Memory B cell (primary cell): ENCODE data around the gene SCNM1.
A peak's percentile ranks its signal among the peaks of the same experiment; 100 is the strongest.
"Not testable (repeated sequence)": the region's sequence is repeated elsewhere in the genome, so short reads cannot be mapped to it uniquely, and the experiment has no call there.

ENCODE experiments used
- ATAC-seq: fragments of 150-1000 bp; cut with Tn5 transposase; 2 replicates; pipeline ENCODE4 v1.10.0; 2021; ENCODE audit warnings: low read depth, mild to moderate bottlenecking, moderate library complexity
- DNase-seq, 2 donors: peaks; one replicate each; pipeline ENCODE4 v3.0.0; 2022; ENCODE audit warnings: low spot score in 2 of 2
- H3K27ac Mint-ChIP-seq: one replicate; pipeline ENCODE4 v1.8.0; 2022; ENCODE audit warnings: mild to moderate bottlenecking, moderate library complexity, mixed read lengths
- H3K27me3 Mint-ChIP-seq: one replicate; pipeline ENCODE4 v1.8.0; 2022; ENCODE audit warnings: mixed read lengths
- H3K36me3 Mint-ChIP-seq: one replicate; pipeline ENCODE4 v1.8.0; 2022; ENCODE audit warnings: mild to moderate bottlenecking, mixed read lengths
- H3K4me1 Mint-ChIP-seq: one replicate; pipeline ENCODE4 v1.8.0; 2022; ENCODE audit warnings: mixed read lengths
- H3K4me3 Mint-ChIP-seq: one replicate; pipeline ENCODE4 v1.8.0; 2022; ENCODE audit warnings: mild to moderate bottlenecking, moderate library complexity, mixed read lengths
- H3K9me3 Mint-ChIP-seq: one replicate; pipeline ENCODE4 v1.8.0; 2022; ENCODE audit warnings: mixed read lengths

The SCNM1 gene

DNA sequence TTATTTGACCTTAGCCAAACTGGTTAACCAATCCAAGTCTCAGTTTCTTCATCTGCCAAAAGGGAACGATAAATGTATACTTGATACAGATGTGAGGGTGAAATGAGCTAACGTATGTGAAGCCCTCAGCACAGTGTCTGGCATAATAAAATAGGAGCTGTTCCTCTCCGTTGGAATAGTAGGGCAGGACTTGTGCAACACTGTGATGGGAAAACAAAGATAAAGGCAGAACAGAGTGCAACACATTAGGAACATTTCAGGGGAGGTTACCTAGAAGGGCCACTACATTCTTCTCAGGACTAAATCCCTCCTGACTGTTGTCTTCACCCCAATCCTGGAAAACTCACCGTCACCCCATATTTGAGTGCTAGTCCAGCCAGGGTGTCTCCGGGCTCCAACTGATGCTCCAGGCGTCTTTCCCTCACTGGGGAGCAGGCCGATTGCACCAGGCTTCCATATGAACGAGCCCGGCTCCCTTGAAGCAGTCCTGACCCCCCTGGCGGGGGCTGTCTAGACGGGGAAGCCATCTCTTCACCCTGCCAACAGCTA, 1.1 kb upstream of the SCNM1 start:
- H3K4me3 Mint-ChIP-seq: peak overlapping the region; percentile 95
- peaks cover 23% of the 10 kb centered on the region for H3K4me1 Mint-ChIP-seq
- no peak overlapping the region for H3K27ac Mint-ChIP-seq
- H3K9me3 Mint-ChIP-seq: no peaks in the 10 kb centered on the region
- H3K36me3 Mint-ChIP-seq: peaks cover 20% of the 10 kb centered on the region
- ATAC-seq: no peak
- DNase-seq: no peak
- no peaks in the 10 kb centered on the region for H3K27me3 Mint-ChIP-seq

DNA sequence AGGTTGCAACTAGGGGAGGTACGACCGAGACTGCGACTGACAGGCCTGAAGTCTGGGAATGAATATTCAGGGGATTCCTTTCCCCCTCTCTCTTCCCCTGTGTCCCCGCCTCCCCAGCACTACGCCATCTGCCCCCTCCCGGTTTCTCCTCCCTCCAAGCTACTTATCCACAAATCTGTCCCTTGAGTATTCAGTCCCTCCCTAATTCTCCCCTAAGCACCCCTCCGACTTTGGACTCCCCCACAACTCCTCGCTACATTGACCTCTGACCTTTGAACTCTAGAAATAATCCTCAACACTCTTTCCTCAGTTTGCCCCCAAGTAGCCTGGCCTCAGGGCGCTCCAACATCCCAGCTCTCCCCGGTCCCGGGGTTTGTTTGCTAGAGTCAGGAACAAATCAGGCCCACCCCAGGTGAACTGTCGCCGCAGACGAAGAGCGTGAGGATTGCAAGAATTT, 635 bp upstream of the SCNM1 start:
- H3K4me3 Mint-ChIP-seq: peak overlapping the region; percentile 95
- H3K27me3 Mint-ChIP-seq: no peaks in the 10 kb centered on the region
- H3K9me3 Mint-ChIP-seq: no peaks in the 10 kb centered on the region
- peak overlapping the region; percentile 84 for H3K27ac Mint-ChIP-seq
- peaks cover 20% of the 10 kb centered on the region for H3K36me3 Mint-ChIP-seq
- ATAC-seq (peak; percentile 2), DNase-seq (no peak)
- peaks cover 23% of the 10 kb centered on the region for H3K4me1 Mint-ChIP-seq

DNA sequence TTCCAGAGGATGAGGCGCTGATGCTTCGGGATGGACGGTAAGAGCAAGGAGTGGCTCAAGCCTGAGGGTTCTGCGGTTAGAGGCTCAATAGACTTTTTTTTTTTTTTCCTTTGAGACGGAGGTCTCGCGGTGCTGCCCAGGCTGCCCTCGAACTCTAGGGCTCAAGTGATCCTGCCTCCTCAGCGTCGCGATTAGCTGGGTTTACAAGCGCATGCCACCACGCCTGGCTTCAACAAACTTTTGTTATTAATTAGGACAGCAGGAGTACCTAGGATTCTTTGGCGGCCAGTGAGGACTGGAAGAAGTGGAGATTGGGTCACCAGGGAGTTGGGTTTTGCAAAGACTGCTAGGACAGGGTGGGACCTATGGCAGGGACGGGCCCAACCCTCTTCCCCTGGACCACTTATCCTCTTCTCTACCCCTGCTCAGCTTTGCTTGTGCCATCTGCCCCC, 587 bp downstream of the SCNM1 start:
- peaks cover 21% of the 10 kb centered on the region for H3K4me1 Mint-ChIP-seq
- H3K9me3 Mint-ChIP-seq: no peaks in the 10 kb centered on the region
- no peaks in the 10 kb centered on the region for H3K27me3 Mint-ChIP-seq
- peak overlapping the region; percentile 84 for H3K27ac Mint-ChIP-seq
- ATAC-seq: no peak
- no peak for DNase-seq
- peak overlapping the region; percentile 95 for H3K4me3 Mint-ChIP-seq
- peaks cover 18% of the 10 kb centered on the region for H3K36me3 Mint-ChIP-seq

DNA sequence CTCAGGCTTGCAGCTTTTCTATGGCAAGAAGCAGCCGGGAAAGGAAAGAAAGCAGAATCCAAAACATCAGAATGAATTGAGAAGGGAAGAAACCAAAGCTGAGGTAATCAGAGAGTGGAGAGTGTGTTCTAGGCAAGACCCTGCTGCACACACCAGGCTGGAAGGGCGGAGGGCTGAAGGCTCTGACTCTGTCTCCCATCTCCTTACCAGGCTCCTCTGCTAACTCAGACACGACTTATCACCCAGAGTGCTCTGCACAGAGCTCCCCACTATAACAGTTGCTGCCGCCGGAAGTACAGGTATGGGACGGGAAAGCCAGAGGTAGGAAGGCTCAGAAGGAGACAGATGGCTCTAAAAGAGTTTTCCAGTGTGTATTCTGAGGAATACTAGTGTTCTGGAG, 1.2 kb downstream of the SCNM1 start:
- no peak for DNase-seq
- Mint-ChIP-seq H3K9me3 (no peaks in the 10 kb centered on the region), H3K27me3 (no peaks in the 10 kb centered on the region), H3K4me1 (peaks cover 21% of the 10 kb centered on the region), H3K4me3 (peak overlapping the region; percentile 95), H3K36me3 (peaks cover 17% of the 10 kb centered on the region), H3K27ac (peak overlapping the region; percentile 84)
- no peak for ATAC-seq

DNA sequence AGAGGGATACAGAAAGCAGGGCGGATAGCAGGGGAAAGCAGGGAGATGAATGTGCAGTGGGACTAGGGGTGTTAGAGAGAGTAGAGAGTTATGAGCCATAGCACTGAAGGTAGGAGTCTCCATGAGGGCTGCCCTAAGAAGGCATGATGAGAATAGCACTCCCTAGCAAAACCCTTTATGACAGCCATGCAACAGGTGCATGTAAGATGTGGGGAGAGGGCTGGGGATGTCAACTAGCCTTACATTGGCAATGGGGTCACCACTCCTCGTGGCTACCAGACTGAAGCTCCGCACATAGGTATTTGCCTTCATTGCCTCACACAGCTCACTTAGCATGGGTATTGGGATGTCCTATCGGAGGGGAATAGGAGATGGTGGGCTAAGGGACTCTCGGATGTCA, 5.2 kb downstream of the SCNM1 start:
- Mint-ChIP-seq H3K4me1 (peaks cover 13% of the 10 kb centered on the region), H3K4me3 (no peak overlapping the region), H3K9me3 (no peaks in the 10 kb centered on the region), H3K27me3 (no peaks in the 10 kb centered on the region), H3K27ac (no peak overlapping the region), H3K36me3 (peaks cover 25% of the 10 kb centered on the region)
- ATAC-seq (no peak), DNase-seq (no peak)

DNA sequence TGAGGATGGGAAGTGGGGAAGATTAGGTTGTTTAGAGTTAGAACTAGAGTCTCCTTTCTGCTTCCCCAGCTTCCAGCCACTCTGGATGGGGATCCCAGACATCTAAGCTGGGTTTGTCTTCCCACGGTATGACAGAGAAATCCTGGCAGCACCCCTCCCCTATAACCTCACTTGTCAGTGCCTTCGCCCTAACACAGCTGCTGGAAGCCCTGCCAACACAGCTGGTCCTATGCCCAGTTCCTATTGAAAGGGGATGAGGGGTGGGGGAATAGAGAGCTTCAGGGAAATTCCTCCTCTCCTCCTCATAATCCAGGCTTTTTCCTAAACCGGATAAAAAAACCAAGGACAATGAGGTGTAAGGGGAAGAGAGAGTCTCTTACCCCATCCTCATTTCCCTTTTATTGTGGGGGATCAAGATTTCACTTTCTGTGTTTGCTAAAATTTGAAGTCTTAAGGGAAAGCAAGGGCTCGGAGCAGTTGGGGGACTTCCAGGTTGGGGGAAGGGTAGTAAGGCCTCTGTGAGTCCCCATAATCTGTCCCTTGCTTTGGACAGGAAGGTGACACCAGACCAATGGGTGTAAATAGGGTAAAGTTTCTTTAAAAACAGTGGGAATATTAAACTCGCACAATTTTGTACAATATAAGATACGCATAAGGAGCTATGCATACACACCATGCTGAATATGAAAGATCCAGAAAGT, 9.2 kb downstream of the SCNM1 start:
- no peaks in the 10 kb centered on the region for H3K9me3 Mint-ChIP-seq
- DNase-seq (no peak), ATAC-seq (no peak)
- no peaks in the 10 kb centered on the region for H3K4me1 Mint-ChIP-seq
- no peak overlapping the region for H3K4me3 Mint-ChIP-seq
- no peaks in the 10 kb centered on the region for H3K27me3 Mint-ChIP-seq
- no peak overlapping the region for H3K27ac Mint-ChIP-seq
- peaks cover 34% of the 10 kb centered on the region for H3K36me3 Mint-ChIP-seq

DNA sequence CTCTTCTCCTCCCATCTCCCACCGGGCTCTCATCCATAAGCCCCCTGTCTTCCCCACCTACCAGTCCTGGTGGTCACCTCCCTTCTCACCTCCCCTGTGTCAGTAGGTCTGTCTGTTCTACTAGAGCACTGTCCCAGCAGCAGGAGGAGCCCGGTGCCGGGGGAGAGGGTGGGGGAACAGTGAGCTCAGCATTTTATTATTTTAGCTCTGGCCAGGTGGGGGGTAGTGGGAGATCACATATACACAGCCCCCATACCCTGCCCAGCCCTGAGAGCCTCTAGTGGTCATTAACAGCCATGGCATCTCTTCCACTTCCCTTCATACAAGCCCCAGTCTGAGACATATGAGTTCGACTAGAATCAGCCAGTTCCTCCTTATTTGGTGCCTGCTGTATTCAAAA, 9.9 kb downstream of the SCNM1 start, which contains the start of gene TMOD4:
TSS of gene TMOD4 (minus strand) at position 119 of the 400 bp plus-strand sequence. CDS start 1,106 bp downstream, outside the sequence.
- Mint-ChIP-seq H3K27ac (peak within 1 kb of the TSS; percentile 15), H3K27me3 (no peaks in the 10 kb centered on the region), H3K4me3 (no peak within 1 kb of the TSS), H3K4me1 (peaks cover 2% of the 10 kb centered on the region), H3K9me3 (no peaks in the 10 kb centered on the region), H3K36me3 (peaks cover 39% of the 10 kb centered on the region)
- no peak for DNase-seq
- peak; percentile 74 for ATAC-seq

DNA sequence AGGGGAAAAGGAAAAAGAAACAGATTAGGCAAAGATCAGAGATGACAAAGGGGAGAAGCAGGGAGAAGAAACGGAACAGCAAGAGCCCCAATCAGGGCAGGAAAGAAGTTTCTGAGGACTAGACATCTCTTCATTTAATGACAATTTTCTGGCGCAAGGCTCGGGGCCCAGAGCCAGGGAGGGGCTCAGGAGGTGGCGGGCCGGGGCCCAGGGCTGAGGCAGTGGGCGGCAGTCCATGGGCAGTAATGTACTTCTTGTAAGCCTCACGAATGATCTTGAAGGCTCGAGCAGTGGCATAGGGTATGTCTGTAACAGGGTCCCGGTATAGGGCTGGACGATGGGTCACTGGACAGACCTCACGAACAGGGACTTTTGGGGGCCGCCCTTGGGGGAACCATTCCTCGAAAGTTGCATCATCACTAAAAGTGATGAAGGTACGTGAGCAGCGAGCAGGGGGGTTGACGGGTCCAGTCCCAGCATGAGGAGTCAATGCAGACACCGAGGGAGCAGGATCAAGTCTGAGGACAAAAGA, 10.6 kb downstream of the SCNM1 start:
- Mint-ChIP-seq H3K27me3 (no peaks in the 10 kb centered on the region), H3K4me1 (peaks cover 2% of the 10 kb centered on the region), H3K36me3 (peaks cover 45% of the 10 kb centered on the region), H3K27ac (peak overlapping the region; percentile 15), H3K4me3 (no peak overlapping the region), H3K9me3 (no peaks in the 10 kb centered on the region)
- DNase-seq: no peak
- no peak for ATAC-seq

DNA sequence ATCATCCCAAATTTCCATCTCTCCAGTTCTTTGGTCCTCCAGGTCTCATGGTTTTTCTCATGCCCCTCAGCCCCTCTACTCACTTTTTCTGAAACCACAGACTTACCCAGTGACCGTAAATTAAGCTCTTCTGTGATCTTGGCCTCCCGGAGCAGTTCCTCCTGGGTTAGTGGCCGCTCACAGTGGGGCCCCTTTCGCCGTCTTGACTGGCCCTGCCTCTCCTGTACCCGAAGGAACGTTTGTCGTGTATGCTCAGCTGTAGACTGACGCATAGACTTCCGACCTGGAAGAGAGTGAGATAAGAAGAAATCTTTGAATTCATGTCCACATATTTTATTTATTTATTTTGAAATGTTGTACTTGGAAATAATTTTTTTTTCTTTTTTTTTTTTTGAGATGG, 18.3 kb downstream of the SCNM1 start:
- DNase-seq (no peak), ATAC-seq (no peak)
- no peaks in the 10 kb centered on the region for H3K9me3 Mint-ChIP-seq
- no peak overlapping the region for H3K4me3 Mint-ChIP-seq
- H3K27ac Mint-ChIP-seq: peak overlapping the region; percentile 79
- H3K4me1 Mint-ChIP-seq: peaks cover 27% of the 10 kb centered on the region
- peaks cover 36% of the 10 kb centered on the region for H3K36me3 Mint-ChIP-seq
- no peaks in the 10 kb centered on the region for H3K27me3 Mint-ChIP-seq

DNA sequence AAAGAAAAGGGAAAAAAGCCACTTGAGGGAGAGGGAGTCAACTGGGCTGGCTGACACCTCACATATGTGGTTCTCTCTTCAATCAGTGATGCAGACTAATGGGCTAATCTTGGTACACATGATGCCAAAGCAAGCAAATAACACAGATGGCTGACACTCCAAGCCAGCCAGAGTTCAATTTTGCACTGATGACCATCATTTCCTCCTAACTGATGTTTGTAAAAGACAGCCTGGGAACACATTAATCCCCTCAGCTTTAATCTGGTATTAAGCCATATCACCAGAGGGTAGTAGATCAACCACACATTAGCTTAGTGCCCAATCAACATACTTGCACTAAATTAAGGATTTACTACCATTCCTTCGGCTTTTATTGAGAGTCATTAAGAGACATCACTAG, 21.3 kb downstream of the SCNM1 start:
- Mint-ChIP-seq H3K27me3 (no peaks in the 10 kb centered on the region), H3K9me3 (no peaks in the 10 kb centered on the region), H3K4me1 (peaks cover 29% of the 10 kb centered on the region), H3K4me3 (no peak overlapping the region), H3K36me3 (peaks cover 18% of the 10 kb centered on the region), H3K27ac (no peak overlapping the region)
- DNase-seq (no peak), ATAC-seq (no peak)

DNA sequence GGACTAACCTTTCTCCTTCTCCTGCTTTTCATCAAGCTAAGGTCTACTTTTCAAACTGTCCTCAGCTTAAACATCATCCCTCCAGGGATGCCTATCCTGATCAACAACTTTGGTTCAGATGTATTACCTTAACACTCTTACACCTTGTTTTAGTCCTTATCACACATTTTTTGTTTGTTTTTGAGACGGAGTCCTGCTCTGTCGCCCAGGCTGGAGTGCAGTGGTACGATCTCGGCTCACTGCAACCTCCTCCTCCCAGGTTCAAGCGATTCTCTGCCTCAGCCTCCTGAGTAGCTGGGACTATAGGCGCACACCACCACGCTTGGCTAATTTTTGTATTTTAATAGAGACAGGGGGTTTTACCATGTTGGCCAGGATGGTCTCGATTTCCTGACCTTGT, 22.7 kb downstream of the SCNM1 start:
- H3K9me3 Mint-ChIP-seq, H3K27me3 Mint-ChIP-seq, DNase-seq, H3K36me3 Mint-ChIP-seq, ATAC-seq: not testable (repeated sequence)
- H3K4me3 Mint-ChIP-seq: peak overlapping the region; percentile 99
- H3K4me1 Mint-ChIP-seq: peaks cover 29% of the 10 kb centered on the region
- H3K27ac Mint-ChIP-seq: peak overlapping the region; percentile 97

DNA sequence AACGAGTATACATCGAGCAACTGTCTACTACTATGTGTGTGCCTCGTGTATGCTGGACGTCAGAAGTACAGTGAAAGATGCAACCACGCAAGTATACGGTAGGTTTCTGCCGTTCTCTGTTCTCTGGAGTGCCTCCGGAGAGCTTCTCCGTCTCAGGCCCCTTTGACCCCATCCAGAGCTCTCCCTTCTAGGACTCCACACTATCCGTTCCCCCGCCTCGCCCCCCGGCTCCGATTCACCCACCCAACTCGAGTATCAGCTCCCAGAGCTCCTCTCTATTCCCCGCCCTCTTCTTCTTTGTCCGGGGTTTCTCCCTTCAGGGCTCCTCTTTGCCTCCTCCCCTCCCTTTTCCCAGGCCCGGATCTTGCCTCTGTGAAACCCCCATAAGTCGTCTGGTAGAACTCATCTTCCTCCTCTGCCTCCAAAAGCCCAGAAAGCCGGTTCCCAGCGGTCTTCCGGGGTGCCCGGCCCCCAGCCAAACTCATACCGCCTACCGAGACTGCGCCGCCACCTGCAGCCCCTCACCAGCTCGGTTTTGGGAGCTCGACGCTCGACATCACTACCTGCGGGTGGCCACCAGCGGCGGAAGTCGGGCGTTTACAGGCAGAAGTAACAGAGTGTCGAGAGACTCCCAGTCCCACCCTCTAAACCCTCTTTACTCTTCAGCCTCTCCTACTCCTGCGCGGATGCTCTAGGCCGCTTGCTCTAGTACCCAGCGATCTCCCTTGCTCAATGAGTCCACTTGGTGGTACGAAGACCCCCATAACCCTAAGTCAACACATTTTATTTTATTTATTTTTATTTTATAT, 23.9 kb downstream of the SCNM1 start, which contains the start of gene VPS72:
TSS of gene VPS72 (minus strand) at position 561 of the 809 bp plus-strand sequence. CDS start at position 485, 76 bp downstream.
- H3K4me3 Mint-ChIP-seq: peak within 1 kb of the TSS; percentile 99
- no peaks in the 10 kb centered on the region for H3K27me3 Mint-ChIP-seq
- peak within 1 kb of the TSS; percentile 97 for H3K27ac Mint-ChIP-seq
- peak; percentile 65 to 69 for DNase-seq
- peak; percentile 91 for ATAC-seq
- peaks cover 4% of the 10 kb centered on the region for H3K36me3 Mint-ChIP-seq
- peaks cover 25% of the 10 kb centered on the region for H3K4me1 Mint-ChIP-seq
- H3K9me3 Mint-ChIP-seq: no peaks in the 10 kb centered on the region

DNA sequence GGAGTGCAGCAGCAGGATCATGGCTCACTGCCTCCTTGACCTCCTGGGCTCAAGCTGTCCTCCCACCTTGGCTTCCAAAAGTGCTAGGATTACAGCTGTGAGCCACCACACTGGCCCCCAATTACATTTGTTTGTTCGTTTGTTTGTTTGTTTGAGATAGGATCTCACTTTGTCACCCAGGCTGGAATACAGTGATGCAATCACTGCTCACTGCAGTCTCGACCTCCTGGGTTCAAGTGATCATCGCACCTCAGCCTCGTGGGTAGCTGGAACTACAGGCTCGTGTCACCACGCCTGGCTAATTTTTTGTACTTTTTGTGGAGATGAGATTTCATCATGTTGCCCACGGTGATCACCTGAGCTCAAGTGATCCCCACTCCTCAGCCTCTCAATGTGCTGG, 26.1 kb downstream of the SCNM1 start:
- Mint-ChIP-seq H3K9me3 (no peaks in the 10 kb centered on the region), H3K4me3 (no peak overlapping the region), H3K4me1 (peaks cover 22% of the 10 kb centered on the region), H3K27me3 (no peaks in the 10 kb centered on the region), H3K36me3 (no peaks in the 10 kb centered on the region), H3K27ac (no peak overlapping the region)
- DNase-seq (no peak), ATAC-seq (no peak)

DNA sequence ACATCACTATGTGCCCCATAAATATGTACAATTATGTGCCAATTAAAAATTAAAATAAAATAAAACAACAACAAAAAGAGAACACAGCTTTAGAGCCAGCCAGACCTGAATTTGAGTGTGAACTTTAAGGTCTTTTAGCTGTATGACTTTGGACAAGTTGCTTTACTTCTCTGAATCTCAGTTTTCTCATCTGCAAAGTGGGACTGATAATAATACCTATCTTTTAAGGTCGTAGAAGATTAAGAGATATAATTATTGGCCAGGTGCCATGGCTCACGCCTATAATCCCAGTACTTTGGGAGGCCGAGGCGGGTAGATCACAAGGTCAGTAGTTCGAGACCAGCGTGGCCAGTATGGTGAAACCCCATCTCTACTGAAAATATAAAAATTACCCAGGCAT, 27.4 kb downstream of the SCNM1 start:
- H3K27me3 Mint-ChIP-seq: no peaks in the 10 kb centered on the region
- peaks cover 21% of the 10 kb centered on the region for H3K4me1 Mint-ChIP-seq
- H3K4me3 Mint-ChIP-seq: no peak overlapping the region
- H3K27ac Mint-ChIP-seq: no peak overlapping the region
- H3K36me3 Mint-ChIP-seq: no peaks in the 10 kb centered on the region
- DNase-seq (no peak), ATAC-seq (no peak)
- no peaks in the 10 kb centered on the region for H3K9me3 Mint-ChIP-seq
